Stomach smooth muscle (tissue), 2 donors: Measurements from ENCODE around the gene MTG2.

Source experiments
- H3K27ac ChIP-seq: one replicate; pipeline ENCODE4 v1.7.0; 2013; ENCODE audit warnings: mild to moderate bottlenecking, low read length, inconsistent platforms
- H3K27me3 ChIP-seq, 2 donors: one replicate each; pipeline ENCODE4 v1.7.0; 2013; ENCODE audit warnings: low read length in 2 of 2; ENCODE audit not compliant: insufficient read depth in 2 of 2, control insufficient read depth in 1 of 2
- H3K36me3 ChIP-seq, 2 donors: one replicate each; pipeline ENCODE4 v1.7.0; 2013; ENCODE audit warnings: low read length in 2 of 2; ENCODE audit not compliant: control insufficient read depth in 2 of 2, insufficient read depth in 2 of 2
- H3K4me1 ChIP-seq: one replicate; pipeline ENCODE4 v1.7.0; 2013; ENCODE audit warnings: low read length; ENCODE audit not compliant: control insufficient read depth, insufficient read depth
- H3K4me3 ChIP-seq, 2 donors: one replicate each; pipeline ENCODE4 v1.7.0; 2013; ENCODE audit warnings: low read length in 2 of 2
- H3K9ac ChIP-seq, 2 donors: one replicate each; pipeline ENCODE4 v1.7.0; 2013; ENCODE audit warnings: low read length in 2 of 2, mild to moderate bottlenecking in 1 of 2
- H3K9me3 ChIP-seq, 2 donors: one replicate each; pipeline ENCODE4 v1.7.0; 2013; ENCODE audit warnings: low read length in 2 of 2; ENCODE audit not compliant: control insufficient read depth in 2 of 2
- donor health status: healthy.
- donor health status: Pancreatic carcinoma.

MTG2 gene

DNA sequence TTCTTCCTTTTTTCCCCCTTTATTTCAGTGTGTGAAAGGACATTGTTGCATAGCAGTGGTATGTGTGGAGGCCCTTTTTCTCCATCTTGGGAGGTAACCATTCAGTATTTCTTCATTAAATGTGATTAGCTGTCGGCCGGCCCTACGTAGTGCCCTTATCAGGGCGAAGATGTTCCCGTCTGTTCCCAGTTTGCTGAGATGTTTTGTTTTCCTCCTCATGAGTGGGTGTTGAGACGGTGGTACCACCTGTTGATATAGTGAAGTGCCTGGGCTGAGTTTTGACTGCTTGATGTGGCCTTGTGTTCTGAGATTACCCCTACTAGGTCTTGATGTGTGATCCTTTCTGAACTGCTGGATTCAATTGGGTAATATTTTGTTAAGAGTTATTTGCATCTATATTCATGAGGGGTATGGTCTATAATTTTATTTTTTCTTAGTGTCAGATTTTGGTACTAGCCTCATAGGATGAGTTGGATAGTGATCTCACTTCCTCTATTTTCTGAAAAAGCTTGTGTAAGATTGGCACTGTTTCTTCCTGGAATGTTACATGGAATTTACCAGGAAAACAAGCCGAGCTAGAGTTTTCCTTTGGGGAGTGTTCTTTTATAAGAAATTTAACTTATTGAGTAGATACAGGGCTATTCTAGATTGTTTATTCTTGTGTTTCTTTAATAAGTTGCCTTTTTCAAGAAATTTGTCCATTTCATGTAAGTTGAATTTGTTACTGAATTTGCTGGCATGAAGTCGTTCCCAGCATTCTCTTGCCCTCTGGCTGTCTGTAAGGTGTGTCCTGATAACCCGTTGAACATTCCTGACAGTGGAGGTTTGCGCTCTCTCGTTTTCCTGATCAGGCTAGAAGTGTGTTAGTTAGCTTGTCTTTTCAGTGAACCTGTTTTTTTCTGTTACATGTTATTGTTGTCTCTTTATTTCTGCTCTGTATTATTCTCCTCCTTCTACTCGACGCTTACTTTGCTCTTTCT is 4.3 kb downstream of the MTG2 start:
- Histone ChIP-seq H3K9me3 (no peaks in the 10 kb centered on the region), H3K36me3 (no peaks in the 10 kb centered on the region), H3K4me1 (peaks cover 13% of the 10 kb centered on the region), H3K27ac (no peak overlapping the region), H3K27me3 (no peaks in the 10 kb centered on the region), H3K4me3 (no peak overlapping the region), H3K9ac (no peak overlapping the region)

GRCh38 chr20:62190639-62191411 is 8.0 kb downstream of the MTG2 start:
- H3K4me1 ChIP-seq, result no peaks in the 10 kb centered on the region
- H3K36me3 ChIP-seq, result peaks cover 7 to 12% of the 10 kb centered on the region in 2 donors
- no peak overlapping the region for H3K9ac ChIP-seq
- no peaks in the 10 kb centered on the region for H3K27me3 ChIP-seq
- no peak overlapping the region for H3K27ac ChIP-seq
- H3K9me3 ChIP-seq, result no peaks in the 10 kb centered on the region
- no peak overlapping the region for H3K4me3 ChIP-seq

DNA sequence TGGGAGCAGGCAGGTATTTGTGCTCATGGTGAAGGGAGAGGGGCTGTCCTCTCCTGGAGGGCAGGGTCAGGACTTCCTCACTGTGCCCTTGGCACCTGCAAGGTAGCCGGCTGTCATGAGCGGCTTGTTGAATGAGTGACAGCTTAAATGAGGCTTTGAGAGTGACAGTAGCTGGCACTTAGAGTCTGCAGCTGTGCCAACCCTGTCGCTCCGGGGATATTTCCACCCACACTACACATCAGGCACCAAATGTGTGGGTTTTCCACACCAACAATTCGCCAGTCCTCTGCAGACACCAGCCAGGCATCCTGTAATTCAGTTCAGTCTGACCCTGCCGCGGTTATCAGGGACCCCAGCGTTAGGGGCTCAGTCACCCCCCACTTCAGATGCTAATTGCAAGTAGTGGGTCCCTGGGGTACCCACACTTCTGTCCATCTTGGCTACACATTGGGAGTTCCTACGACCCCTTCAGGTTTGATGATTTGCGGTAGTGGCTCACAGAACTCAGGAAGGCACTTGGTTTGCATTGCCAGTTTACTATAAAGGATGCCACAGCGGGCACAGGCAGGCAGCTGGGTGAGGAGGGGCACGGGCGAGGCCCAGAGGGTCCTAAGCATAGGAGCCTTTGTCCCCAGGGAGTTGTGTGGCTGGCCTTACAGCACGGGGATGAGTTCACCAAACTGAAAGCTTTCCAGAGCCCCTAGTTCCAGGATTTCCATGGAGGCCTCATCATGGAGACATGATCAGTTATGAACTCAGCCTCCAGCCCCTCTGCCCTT is 9.1 kb downstream of the MTG2 start:
- no peak overlapping the region for H3K27ac ChIP-seq
- no peak overlapping the region for H3K9ac ChIP-seq

GRCh38 chr20:62192635-62193034 is 9.8 kb downstream of the MTG2 start:
- Histone ChIP-seq H3K27ac (no peak overlapping the region), H3K9me3 (no peaks in the 10 kb centered on the region), H3K9ac (no peak overlapping the region), H3K36me3 (peaks cover 10 to 16% of the 10 kb centered on the region in 2 donors), H3K4me3 (no peak overlapping the region), H3K27me3 (no peaks in the 10 kb centered on the region), H3K4me1 (no peaks in the 10 kb centered on the region)

More for the DNA sequence above, 9.1 kb downstream of the MTG2 start:
- H3K4me1 ChIP-seq, result no peaks in the 10 kb centered on the region
- peaks cover 7 to 12% of the 10 kb centered on the region in 2 donors for H3K36me3 ChIP-seq
- no peaks in the 10 kb centered on the region for H3K27me3 ChIP-seq
- no peak overlapping the region for H3K4me3 ChIP-seq
- H3K9me3 ChIP-seq, result no peaks in the 10 kb centered on the region

GRCh38 chr20:62193079-62194025 is 10.5 kb downstream of the MTG2 start:
- Histone ChIP-seq H3K4me3 (no peak overlapping the region), H3K27ac (no peak overlapping the region), H3K9ac (no peak overlapping the region), H3K27me3 (no peaks in the 10 kb centered on the region), H3K4me1 (no peaks in the 10 kb centered on the region), H3K9me3 (no peaks in the 10 kb centered on the region), H3K36me3 (peaks cover 17 to 23% of the 10 kb centered on the region in 2 donors)

DNA sequence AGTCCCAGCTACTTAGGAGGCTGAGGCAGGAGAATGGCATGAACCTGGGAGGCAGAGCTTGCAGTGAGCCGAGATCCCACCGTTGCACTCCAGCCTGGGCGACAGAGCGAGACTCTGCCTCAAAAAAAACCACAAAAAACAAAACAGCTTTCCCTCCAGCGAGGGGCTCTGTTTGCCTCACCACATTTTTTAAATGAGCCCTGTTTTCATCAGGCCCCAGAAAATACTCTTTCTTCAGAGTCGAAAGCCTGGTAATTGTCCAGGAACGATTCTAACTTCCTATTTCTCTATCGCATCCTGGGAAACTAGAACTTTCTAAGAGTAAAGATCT is 12.2 kb downstream of the MTG2 start:
- Histone ChIP-seq H3K27me3 (no peaks in the 10 kb centered on the region), H3K9ac (no peak overlapping the region), H3K4me3 (no peak overlapping the region), H3K9me3 (no peaks in the 10 kb centered on the region), H3K27ac (no peak overlapping the region), H3K4me1 (no peaks in the 10 kb centered on the region), H3K36me3 (peaks cover 26 to 34% of the 10 kb centered on the region in 2 donors)

GRCh38 chr20:62195736-62196135 is 12.9 kb downstream of the MTG2 start:
- no peak overlapping the region for H3K9ac ChIP-seq

GRCh38 chr20:62196286-62196685 is 13.5 kb downstream of the MTG2 start:
- H3K27me3 ChIP-seq, result no peaks in the 10 kb centered on the region
- no peak overlapping the region for H3K9ac ChIP-seq
- H3K4me1 ChIP-seq, result no peaks in the 10 kb centered on the region
- H3K4me3 ChIP-seq, result no peak overlapping the region
- H3K36me3 ChIP-seq, result peaks cover 37 to 46% of the 10 kb centered on the region in 2 donors
- H3K9me3 ChIP-seq, result no peaks in the 10 kb centered on the region
- no peak overlapping the region for H3K27ac ChIP-seq

More at GRCh38 chr20:62195736-62196135, 12.9 kb downstream of the MTG2 start:
- Histone ChIP-seq H3K4me1 (no peaks in the 10 kb centered on the region), H3K9me3 (no peaks in the 10 kb centered on the region), H3K27ac (no peak overlapping the region), H3K36me3 (peaks cover 33 to 41% of the 10 kb centered on the region in 2 donors), H3K27me3 (no peaks in the 10 kb centered on the region), H3K4me3 (no peak overlapping the region)

- Histone ChIP-seq H3K27ac (no peak overlapping the region), H3K36me3 (peaks cover 44 to 55% of the 10 kb centered on the region in 2 donors), H3K27me3 (no peaks in the 10 kb centered on the region), H3K4me3 (no peak overlapping the region), H3K9me3 (no peaks in the 10 kb centered on the region), H3K4me1 (no peaks in the 10 kb centered on the region), H3K9ac (no peak overlapping the region)
Measured at GRCh38 chr20:62197311-62197710, 14.5 kb downstream of the MTG2 start.
